ENCODE measurements around the gene ATP6V0D1.
A peak's percentile ranks its signal among the peaks of the same experiment; 100 is the strongest.

ATP6V0D1 gene

GRCh38 chr16:67445913-67446907 lies 34.7 kb downstream of the ATP6V0D1 start:
- DNase-seq (ENCODE audit: insufficient read length, low spot score): no peak

GRCh38 chr16:67445441-67445912 lies 35.5 kb downstream of the ATP6V0D1 start:
- DNase-seq (ENCODE audit: insufficient read length, low spot score) (no peak), FAIRE-seq (no peak)

More at GRCh38 chr16:67445913-67446907, 34.7 kb downstream of the ATP6V0D1 start:
- FAIRE-seq: no peak

GRCh38 chr16:67445126-67445426 lies 35.9 kb downstream of the ATP6V0D1 start:
- no peak for FAIRE-seq
- DNase-seq (ENCODE audit: insufficient read length, low spot score): no peak

- no peak for DNase-seq (ENCODE audit: insufficient read length, low spot score)
These were observed 36.5 kb downstream of the ATP6V0D1 start for GRCh38 chr16:67444259-67445125.

GRCh38 chr16:67443265-67443664 lies 37.7 kb downstream of the ATP6V0D1 start:
- DNase-seq (ENCODE audit: insufficient read length, low spot score) (no peak), FAIRE-seq (no peak)

More at GRCh38 chr16:67444259-67445125, 36.5 kb downstream of the ATP6V0D1 start:
- FAIRE-seq: peak; percentile 58

GRCh38 chr16:67442581-67443255 lies 38.2 kb downstream of the ATP6V0D1 start:
- DNase-seq (ENCODE audit: insufficient read length, low spot score) (no peak), FAIRE-seq (no peak)

GRCh38 chr16:67441907-67442306 lies 39.0 kb downstream of the ATP6V0D1 start:
- DNase-seq (ENCODE audit: insufficient read length, low spot score): no peak

GRCh38 chr16:67441271-67441753 lies 39.6 kb downstream of the ATP6V0D1 start:
- DNase-seq (ENCODE audit: insufficient read length, low spot score): no peak
- peak; percentile 52 for FAIRE-seq

More at GRCh38 chr16:67441907-67442306, 39.0 kb downstream of the ATP6V0D1 start:
- no peak for FAIRE-seq

GRCh38 chr16:67438824-67439393 lies 42.0 kb downstream of the ATP6V0D1 start:
- FAIRE-seq (no peak), DNase-seq (ENCODE audit: insufficient read length, low spot score) (no peak)

- FAIRE-seq: peak; percentile 63
These were observed 42.7 kb downstream of the ATP6V0D1 start for GRCh38 chr16:67438098-67438791.

GRCh38 chr16:67437513-67437912 lies 43.4 kb downstream of the ATP6V0D1 start:
- FAIRE-seq (no peak), DNase-seq (ENCODE audit: insufficient read length, low spot score) (no peak)

More at GRCh38 chr16:67438098-67438791, 42.7 kb downstream of the ATP6V0D1 start:
- no peak for DNase-seq (ENCODE audit: insufficient read length, low spot score)

GRCh38 chr16:67436640-67437193 lies 44.2 kb downstream of the ATP6V0D1 start:
- FAIRE-seq: no peak
- no peak for DNase-seq (ENCODE audit: insufficient read length, low spot score)

GRCh38 chr16:67435758-67436164 lies 45.2 kb downstream of the ATP6V0D1 start:
- no peak for DNase-seq (ENCODE audit: insufficient read length, low spot score)
- no peak for FAIRE-seq

GRCh38 chr16:67433131-67433719 lies 47.7 kb downstream of the ATP6V0D1 start:
- FAIRE-seq: peak; percentile 79
- no peak for DNase-seq (ENCODE audit: insufficient read length, low spot score)

- DNase-seq (ENCODE audit: insufficient read length, low spot score): no peak
- no peak for FAIRE-seq
These were observed 48.5 kb downstream of the ATP6V0D1 start for GRCh38 chr16:67432506-67432890.

GRCh38 chr16:67431775-67432505 lies 49.0 kb downstream of the ATP6V0D1 start:
- no peak for FAIRE-seq

GRCh38 chr16:67430977-67431774 lies 49.8 kb downstream of the ATP6V0D1 start, which contains the start of gene HSD11B2:
Gene HSD11B2, plus strand, starts transcription at chr16:67431121. Its CDS starts 128 bp downstream, at chr16:67431249.
- FAIRE-seq (peak; percentile 79), DNase-seq (ENCODE audit: insufficient read length, low spot score) (peak; percentile 58)

More at GRCh38 chr16:67431775-67432505, 49.0 kb downstream of the ATP6V0D1 start:
- no peak for DNase-seq (ENCODE audit: insufficient read length, low spot score)

Measured in HTR-8/SVneo (cell line).